Spinal cord (tissue), 10 donors: ENCODE measurements around the gene IL11. TPM values are rescaled to one million over a fixed set of nuclear protein-coding genes. Genes with fewer than 3 reads are reported as not detected.

Experiments used
- DNase-seq, 6 donors: peaks; one replicate each; pipeline versions ENCODE4 v3.0.0 to v3.0.0-alpha.2; 2013 to 2015; ENCODE audit warnings: low spot score in 6 of 6, low read depth in 4 of 6
- H3K27ac ChIP-seq: one replicate; pipeline ENCODE4 v1.5.1; 2013; ENCODE audit warnings: low read depth, low read length, control low read depth
- H3K27me3 ChIP-seq: one replicate; pipeline ENCODE4 v1.6.1; 2013; ENCODE audit warnings: low read length; ENCODE audit not compliant: control insufficient read depth, insufficient read depth
- H3K36me3 ChIP-seq: one replicate; pipeline ENCODE4 v1.6.1; 2013; ENCODE audit warnings: low read length; ENCODE audit not compliant: control insufficient read depth, insufficient read depth
- H3K4me1 ChIP-seq: one replicate; pipeline ENCODE4 v1.6.1; 2013; ENCODE audit warnings: low read length; ENCODE audit not compliant: control insufficient read depth, insufficient read depth
- H3K4me3 ChIP-seq: one replicate; pipeline ENCODE4 v1.5.1; 2013; ENCODE audit warnings: low read depth, low read length, control low read depth
- H3K9me3 ChIP-seq: one replicate; pipeline ENCODE4 v1.6.1; 2013; ENCODE audit warnings: low read length; ENCODE audit not compliant: control insufficient read depth, insufficient read depth
- WGBS: methylation state at CpG from one replicate; pipeline ENCODE4 v1.1.5; 2013; ENCODE audit warnings: missing lambda C conversion rate; ENCODE audit not compliant: insufficient coverage; 5-methylcytosine and 5-hydroxymethylcytosine counted together
- polyA plus RNA-seq, 2 donors: library from polyadenylated mRNA; unstranded; fragments of 120-200 nt; gene quantifications; one replicate each; pipeline ENCODE4 v1.2.1, GENCODE V29; 2013; ENCODE audit not compliant: insufficient read length in 2 of 2
- total RNA-seq, 2 donors: library from RNA; depleted of rRNA in 1 of 2; stranded (reverse); fragments of 120-200 nt in 1 of 2; fragments of >200 nt in 1 of 2; gene quantifications; one replicate each; pipeline versions ENCODE4 v1.2.3 to v1.2.4, GENCODE V29; 2013 to 2014
- donor health status: healthy.

Gene IL11
- total and polyA plus RNA-seq, 4 donors = 0.20 to 1.9 (median 0.87) TPM

DNA sequence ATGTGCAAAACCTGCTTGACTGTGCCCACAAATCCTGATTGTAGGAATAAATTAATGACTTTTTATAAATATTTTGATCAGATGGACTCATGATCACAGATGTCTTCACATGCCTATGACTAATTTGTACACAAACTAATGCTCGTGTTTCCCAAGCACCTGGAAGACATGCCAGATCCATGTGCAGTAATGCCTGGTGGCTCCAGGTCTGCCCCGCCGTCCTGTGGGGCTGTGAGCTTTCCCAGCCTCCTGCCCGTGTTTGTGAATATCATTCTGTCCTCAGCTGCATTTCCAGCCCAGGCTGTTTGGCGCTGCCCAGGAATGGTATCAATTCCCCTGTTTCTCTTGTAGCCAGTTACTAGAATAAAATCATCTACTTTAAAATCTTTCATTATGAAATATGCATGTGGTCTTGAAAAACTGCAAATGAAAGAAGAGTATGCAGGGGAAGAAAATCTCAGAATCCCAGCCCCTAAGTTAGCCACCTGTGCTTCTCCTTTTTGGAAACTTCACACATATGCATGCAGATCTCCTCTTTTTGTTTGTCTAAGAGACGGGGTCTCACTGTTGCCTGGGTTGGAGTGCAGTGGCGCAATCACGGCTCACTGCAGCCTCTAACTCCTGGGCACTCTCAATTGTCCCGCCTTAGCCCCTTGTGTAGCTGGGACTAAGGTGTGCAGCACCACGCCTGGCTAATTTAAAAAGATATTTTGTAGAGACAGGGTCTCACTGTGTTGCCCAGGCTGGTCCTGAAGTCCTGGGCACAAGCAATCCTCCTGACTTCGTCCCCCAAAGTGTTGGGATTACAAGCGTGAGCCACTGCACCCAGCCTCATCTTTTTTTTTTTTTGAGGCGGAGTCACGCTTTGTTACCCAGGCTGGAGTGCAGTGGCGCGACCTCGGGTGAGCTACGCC lies 21.7 kb upstream of the IL11 start:
- 58% methylated on average over 12 of the region's 18 CpGs for WGBS
- no peaks in the 10 kb centered on the region for H3K27me3 ChIP-seq
- DNase-seq = no peak
- peaks cover 36% of the 10 kb centered on the region for H3K4me1 ChIP-seq
- peaks cover 60% of the 10 kb centered on the region for H3K36me3 ChIP-seq
- no peaks in the 10 kb centered on the region for H3K9me3 ChIP-seq
- no peak overlapping the region for H3K4me3 ChIP-seq
- no peak overlapping the region for H3K27ac ChIP-seq

DNA sequence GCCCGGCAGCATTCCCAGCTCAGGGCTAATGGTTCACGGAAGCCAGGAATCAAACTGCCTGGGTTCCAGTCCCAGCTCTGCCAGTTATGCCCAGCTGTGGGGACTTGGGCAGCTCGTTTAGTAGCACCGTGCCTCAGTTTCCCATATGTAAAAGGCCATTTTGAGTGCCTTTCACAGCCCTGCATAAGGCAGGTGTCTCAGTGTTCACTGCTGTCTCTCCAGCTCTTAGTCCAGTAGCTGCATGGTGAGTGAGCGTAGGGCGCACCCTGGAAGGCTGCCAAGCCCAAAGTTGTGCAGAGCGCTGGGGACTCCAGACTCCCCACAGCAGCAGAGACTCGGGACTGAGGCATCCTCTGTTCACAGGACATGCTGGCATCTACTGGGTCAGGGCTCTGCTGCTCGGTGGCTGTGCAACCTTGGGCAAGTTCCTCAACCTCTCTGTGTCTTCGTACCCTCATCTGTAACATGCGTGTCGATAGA lies 21.0 kb upstream of the IL11 start:
- 77% methylated on average over 8 of the region's 12 CpGs for WGBS
- Histone ChIP-seq H3K27me3 (no peaks in the 10 kb centered on the region), H3K4me1 (peaks cover 43% of the 10 kb centered on the region), H3K27ac (no peak overlapping the region), H3K4me3 (no peak overlapping the region), H3K36me3 (peaks cover 66% of the 10 kb centered on the region), H3K9me3 (no peaks in the 10 kb centered on the region)
- no peak for DNase-seq

- 63% methylated on average over 4 of the region's 7 CpGs for WGBS
- Histone ChIP-seq H3K36me3 (peaks cover 66% of the 10 kb centered on the region), H3K4me1 (peaks cover 43% of the 10 kb centered on the region), H3K4me3 (no peak overlapping the region), H3K27ac (no peak overlapping the region), H3K9me3 (no peaks in the 10 kb centered on the region), H3K27me3 (no peaks in the 10 kb centered on the region)
- DNase-seq = no peak
These were observed 20.2 kb upstream of the IL11 start for GRCh38 chr19:55390461-55390880.

- 87% methylated on average over 19 of the region's 21 CpGs for WGBS
- H3K36me3 ChIP-seq = peaks cover 66% of the 10 kb centered on the region
- no peaks in the 10 kb centered on the region for H3K27me3 ChIP-seq
- peaks cover 50% of the 10 kb centered on the region for H3K4me1 ChIP-seq
- H3K4me3 ChIP-seq = no peak overlapping the region
- H3K9me3 ChIP-seq = no peaks in the 10 kb centered on the region
- H3K27ac ChIP-seq = no peak overlapping the region
- no peak for DNase-seq
These were observed 19.4 kb upstream of the IL11 start for GRCh38 chr19:55389386-55390317.

DNA sequence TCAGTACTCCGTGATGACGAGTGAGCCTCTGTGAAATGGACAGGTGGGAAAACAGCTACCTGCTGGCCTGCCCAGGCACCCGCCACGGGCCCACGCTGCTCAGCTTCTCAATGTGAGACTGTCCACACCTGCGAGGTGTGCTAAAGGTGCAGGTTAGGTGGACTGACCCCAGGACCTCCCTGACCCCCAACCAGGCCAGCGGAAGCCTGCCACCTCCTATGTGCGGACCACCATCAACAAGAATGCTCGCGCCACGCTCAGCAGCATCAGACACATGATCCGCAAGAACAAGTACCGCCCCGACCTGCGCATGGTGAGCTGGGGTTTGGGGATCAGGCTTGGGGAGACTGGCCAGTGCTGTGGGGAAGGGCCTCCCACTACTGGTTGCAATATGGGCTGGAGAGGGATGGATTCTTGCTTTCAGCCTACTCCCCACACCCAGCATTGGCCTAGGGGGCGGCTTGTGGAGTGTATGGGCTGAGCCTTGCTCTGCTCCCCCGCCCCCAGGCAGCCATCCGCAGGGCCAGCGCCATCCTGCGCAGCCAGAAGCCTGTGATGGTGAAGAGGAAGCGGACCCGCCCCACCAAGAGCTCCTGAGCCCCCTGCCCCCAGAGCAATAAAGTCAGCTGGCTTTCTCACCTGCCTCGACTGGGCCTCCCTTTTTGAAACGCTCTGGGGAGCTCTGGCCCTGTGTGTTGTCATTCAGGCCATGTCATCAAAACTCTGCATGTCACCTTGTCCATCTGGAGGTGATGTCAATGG lies 17.7 kb upstream of the IL11 start:
- WGBS = 88% methylated on average over 14 of the region's 24 CpGs
- Histone ChIP-seq H3K4me1 (peaks cover 61% of the 10 kb centered on the region), H3K36me3 (peaks cover 63% of the 10 kb centered on the region), H3K27me3 (no peaks in the 10 kb centered on the region), H3K9me3 (no peaks in the 10 kb centered on the region), H3K4me3 (no peak overlapping the region), H3K27ac (no peak overlapping the region)
- no peak for DNase-seq

GRCh38 chr19:55386493-55386971 lies 16.3 kb upstream of the IL11 start:
- no peak for DNase-seq
- Histone ChIP-seq H3K9me3 (no peaks in the 10 kb centered on the region), H3K27me3 (no peaks in the 10 kb centered on the region), H3K36me3 (peaks cover 50% of the 10 kb centered on the region), H3K4me3 (peak overlapping the region; percentile 96), H3K27ac (peak overlapping the region; percentile 94), H3K4me1 (peaks cover 64% of the 10 kb centered on the region)
- WGBS = 5% methylated on average over 33 of the region's 33 CpGs

GRCh38 chr19:55385724-55386492 lies 15.6 kb upstream of the IL11 start, which contains the start of gene RPL28:
RPL28 (plus strand) TSS chr19:55385932; CDS start chr19:55386358, 426 bp downstream.
- peak within 1 kb of the TSS; percentile 96 for H3K4me3 ChIP-seq
- WGBS = 0% methylated on average over 68 of the region's 68 CpGs
- H3K27me3 ChIP-seq = no peaks in the 10 kb centered on the region
- H3K36me3 ChIP-seq = peaks cover 44% of the 10 kb centered on the region
- DNase-seq = peak; percentile 99 to 100 (median 100)
- H3K4me1 ChIP-seq = peaks cover 59% of the 10 kb centered on the region
- H3K9me3 ChIP-seq = no peaks in the 10 kb centered on the region
- H3K27ac ChIP-seq = peak within 1 kb of the TSS; percentile 94

DNA sequence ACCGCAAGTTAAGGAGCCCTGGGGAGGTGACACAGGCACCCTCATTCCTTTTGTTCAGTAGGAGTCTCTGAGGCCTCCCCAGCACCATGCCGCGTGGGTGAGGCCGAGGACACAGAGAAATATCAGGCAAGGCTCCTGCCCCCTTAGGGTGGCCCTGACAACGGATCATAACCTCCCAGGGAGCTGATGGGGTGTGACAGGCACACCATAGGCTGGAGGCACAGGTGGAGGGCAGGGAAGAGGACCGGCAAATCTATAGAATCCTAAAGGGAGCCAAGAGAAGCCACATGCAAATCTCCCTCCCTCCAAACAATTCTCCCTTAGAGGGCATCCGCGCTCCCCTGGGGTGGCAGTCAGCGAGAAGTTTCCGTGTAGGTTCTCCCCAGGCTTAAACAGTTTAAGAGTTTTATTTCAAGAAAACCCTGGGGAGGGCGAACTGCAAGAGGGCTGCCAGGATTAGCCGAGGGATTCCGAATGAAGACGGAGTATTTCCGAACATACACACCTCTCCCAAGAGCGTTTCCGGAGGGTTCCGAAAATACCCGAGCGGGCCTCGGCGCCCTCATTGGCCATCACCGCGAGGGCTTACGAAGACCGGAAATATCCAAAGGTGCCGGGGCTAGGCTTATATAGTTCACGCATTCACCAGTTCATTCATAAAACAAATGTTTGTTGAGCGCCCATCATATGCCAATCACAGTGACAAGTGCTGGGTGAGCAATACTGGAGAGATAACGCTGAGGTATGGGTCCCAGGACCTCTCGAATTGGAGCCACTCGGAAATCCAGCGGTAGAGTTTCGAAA lies 14.9 kb upstream of the IL11 start:
- H3K4me1 ChIP-seq = peaks cover 59% of the 10 kb centered on the region

More for the DNA sequence above, 14.9 kb upstream of the IL11 start:
- Histone ChIP-seq H3K36me3 (peaks cover 38% of the 10 kb centered on the region), H3K9me3 (no peaks in the 10 kb centered on the region), H3K4me3 (peak overlapping the region; percentile 96), H3K27me3 (no peaks in the 10 kb centered on the region), H3K27ac (peak overlapping the region; percentile 94)
- WGBS = 4% methylated on average over 27 of the region's 34 CpGs
- peak; percentile 97 to 99 (median 98) for DNase-seq
